Stimulated activated CD4-positive, alpha-beta T cell treated with anti-CD3 and anti-CD28 coated beads, Interleukin-2, amount 100 ng/mL, for 4 hours (primary cell): ENCODE measurements around the gene FGF5.
"Not testable (repeated sequence)": the region's sequence is repeated elsewhere in the genome, so short reads cannot be mapped to it uniquely, and the experiment has no call there.

Experiments
- DNase-seq: peaks from one replicate; pipeline ENCODE4 v3.0.0-alpha.2; 2020; ENCODE audit warnings: low read depth

The FGF5 gene

DNA sequence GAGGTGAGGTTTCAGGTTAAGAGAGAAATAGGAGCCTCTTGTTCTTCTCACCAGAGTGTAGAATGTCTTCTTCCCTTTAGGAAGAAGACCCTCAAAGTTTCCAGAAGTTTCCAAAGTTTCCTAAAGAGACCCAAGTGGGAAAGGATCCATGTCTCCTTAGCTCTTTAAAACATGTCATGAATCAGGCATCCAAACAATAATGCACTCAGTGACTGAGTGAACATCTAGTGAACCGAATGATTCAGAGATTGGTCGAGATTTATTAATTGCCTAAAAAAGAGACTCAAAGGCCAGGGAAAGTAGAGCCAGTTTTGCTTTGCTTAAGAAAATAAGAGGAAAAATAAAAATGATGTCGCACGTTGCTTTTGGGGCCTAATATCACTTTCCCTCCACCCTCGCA is 29.4 kb downstream of the FGF5 start:
- no peak for DNase-seq

- DNase-seq, result no peak
Observed at GRCh38 chr4:80301884-80302283, 35.4 kb downstream of the FGF5 start.

DNA sequence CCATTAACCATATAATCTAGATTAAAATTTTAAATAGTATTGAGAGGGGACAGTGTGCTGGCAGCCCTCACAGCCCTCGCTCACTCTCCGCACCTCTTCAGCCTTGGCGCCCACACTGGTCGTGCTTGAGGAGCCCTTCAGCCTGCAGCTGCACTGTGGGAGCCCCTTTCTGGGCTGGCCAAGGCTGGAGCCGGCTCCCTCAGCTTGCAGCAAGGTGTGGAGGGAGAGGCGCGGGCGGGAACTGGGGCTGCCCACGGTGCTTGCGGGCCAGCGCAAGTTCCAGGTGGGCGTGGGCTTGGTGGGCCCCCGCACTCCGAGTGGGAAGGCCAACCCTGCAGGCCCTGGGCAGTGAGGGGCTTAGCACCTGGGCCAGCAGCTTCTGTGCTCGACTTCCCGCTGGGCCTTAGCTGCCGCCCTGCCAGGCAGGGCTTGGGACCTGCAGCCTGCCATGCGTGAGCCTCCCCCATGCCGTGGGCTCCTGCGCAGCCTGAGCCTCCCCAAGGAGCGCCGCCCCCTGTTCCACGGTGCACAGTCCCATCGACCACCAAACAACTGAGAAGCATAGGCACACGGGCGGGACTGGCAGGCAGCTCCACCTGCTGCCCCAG is 36.3 kb downstream of the FGF5 start:
- no peak for DNase-seq

DNA sequence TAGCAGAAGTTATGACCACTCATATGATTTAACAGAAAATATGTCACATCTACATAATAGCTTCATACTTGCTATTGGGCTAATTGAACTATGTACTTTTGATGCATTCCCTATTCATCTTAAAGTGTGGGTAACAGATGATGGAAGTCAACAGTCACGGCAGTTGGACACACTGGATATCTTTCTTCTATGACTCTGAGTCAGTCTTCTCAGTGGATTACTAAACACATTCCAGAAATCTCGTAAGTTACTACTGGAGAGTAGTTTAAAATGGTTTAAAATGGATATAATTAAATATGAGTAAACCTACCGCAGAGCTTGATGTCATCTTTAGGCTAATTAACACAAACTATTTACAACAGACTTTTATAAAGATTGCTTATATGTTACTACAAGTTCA is 39.0 kb downstream of the FGF5 start:
- DNase-seq, result no peak

- no peak for DNase-seq
Observed at GRCh38 chr4:80306260-80306659, 39.8 kb downstream of the FGF5 start.

- no peak for DNase-seq
Observed at GRCh38 chr4:80307183-80307735, 40.8 kb downstream of the FGF5 start.

GRCh38 chr4:80307774-80308465 is 41.5 kb downstream of the FGF5 start:
- DNase-seq, result no peak

DNA sequence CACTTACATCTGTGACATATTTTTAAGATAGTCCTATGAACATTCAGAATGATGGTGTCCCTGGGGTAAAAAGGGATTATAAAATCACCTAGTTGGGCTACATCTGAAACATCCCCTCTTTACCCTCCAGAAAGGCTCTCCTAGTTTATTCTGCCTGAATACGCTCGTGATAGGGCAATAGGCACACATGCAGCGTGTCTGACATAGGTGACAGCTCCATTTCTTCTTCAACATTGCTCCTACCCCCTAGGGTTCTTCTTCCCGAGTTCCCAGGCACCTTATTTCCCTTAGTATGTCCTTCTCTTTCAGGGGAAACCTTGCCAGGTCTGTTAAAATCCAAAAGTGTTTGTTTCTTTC is 42.0 kb downstream of the FGF5 start:
- DNase-seq, result no peak

- no peak for DNase-seq
Observed at GRCh38 chr4:80309294-80310004, 43.0 kb downstream of the FGF5 start.

DNA sequence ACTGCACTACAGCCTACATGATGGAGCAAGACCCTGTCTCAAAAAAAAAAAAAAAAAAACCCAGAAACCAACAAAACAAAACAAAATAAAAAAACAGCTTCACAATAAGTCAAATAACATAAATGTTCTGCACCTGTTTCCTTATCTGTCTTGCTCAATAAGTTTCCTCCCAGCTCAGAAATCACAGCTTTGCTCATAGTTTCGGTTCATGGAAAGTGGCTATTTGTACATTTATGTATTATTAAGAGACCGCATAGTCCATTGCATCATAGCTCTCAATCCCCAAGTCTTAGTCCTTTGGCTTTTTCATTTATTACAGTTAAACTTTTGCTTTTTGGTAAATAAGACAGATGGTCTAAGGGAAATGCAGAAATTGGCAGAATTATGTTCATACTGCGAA is 44.7 kb downstream of the FGF5 start:
- DNase-seq, result no peak

- DNase-seq, result no peak
Observed at GRCh38 chr4:80312124-80312523, 45.7 kb downstream of the FGF5 start.

GRCh38 chr4:80313627-80314026 is 47.2 kb downstream of the FGF5 start:
- DNase-seq, result no peak

DNA sequence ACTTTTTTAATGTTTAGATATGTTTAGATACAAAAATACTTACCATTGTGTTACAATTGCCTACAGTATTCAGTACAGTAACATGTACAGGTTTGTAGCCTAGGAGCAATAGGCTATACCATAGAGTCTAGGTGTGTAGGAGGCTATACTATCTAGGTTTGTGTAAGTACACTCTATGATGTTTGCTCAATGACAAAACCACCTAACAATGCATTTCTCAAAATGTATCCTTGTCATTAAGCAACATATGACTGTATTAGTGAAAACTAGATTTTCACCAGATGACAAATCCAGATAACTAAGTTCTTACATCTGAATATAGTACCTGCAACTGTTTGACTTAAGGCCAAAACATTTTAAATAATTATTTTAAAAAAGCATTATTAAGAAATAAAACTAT is 49.4 kb downstream of the FGF5 start:
- DNase-seq, result not testable (repeated sequence)

DNA sequence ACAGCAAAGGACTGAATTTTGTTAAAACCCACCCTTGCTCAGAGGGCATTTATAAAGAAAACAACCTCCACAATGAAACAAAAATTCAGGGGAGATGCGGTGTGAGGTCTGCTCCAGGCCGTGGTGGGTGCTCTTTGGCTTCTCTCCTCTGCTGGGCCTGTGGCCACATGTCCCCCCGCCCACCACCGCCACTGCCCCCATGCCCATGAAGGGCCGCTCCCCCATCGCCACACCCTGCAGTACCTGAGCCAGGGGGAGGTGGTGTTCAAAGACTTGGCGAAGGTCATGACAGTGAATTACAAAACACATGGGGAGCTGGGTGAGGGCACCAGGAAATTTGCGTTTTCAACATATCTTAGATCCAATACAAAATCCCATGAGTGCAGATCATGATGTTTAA is 54.9 kb downstream of the FGF5 start:
- no peak for DNase-seq

DNA sequence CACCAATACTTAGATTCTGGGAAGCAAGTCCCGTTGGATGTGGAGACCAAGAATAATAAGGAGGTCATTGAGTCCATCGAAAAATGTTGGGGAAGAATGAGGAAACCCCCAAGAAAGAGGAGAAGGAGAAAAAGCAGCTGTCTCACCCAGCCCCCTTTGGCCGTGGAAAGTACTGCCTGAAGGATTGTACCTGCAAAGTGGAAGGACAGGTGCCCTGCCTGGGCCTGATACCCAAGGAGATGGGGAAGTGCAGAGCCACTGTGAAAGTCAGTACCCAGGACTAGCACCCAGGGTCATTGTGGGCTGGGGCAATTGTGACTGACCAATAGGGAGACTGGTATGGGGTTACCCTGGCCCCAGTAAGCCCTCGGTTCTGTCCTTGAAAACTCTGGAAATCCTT is 55.3 kb downstream of the FGF5 start:
- DNase-seq, result no peak

- no peak for DNase-seq
Observed at GRCh38 chr4:80322716-80323115, 56.3 kb downstream of the FGF5 start.

- DNase-seq, result no peak
Observed at GRCh38 chr4:80324171-80324570, 57.7 kb downstream of the FGF5 start.

DNA sequence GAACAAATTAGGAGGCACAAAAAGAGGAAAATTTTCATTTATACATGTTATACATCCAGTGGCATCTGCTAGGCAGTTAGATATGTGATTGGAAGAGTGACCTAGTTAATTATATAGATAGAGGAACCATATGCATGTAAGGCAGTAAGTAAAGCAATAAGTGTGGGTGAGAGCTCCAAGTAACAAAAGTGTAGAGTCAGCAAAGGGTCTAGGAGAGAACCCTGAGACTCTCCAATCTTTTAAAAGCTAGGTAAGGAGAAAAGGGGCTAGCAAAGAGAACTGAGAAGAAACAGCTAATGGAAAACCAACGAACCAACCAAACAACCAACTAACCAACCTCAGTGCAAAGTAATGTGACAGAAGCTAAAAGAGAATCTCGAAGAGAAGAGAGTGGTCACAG is 65.2 kb downstream of the FGF5 start:
- DNase-seq, result no peak

DNA sequence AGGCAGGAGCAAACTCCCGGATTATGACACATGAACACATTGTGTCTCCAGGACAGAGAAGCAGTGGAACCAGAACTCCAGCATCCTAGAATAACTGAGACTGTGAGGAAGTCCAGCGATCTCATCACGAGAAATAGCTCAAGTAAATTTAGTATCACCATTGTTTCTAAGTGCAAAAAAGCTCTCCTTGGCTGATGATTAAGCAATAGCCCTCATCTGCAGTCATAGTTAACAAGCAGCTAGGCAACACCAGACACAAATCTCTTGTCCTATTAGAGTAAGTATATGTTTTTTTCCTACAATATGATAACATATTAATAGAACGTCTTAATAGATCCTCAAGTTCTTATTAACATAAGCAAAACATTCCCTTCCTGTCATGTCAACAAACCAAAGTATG is 66.7 kb downstream of the FGF5 start:
- DNase-seq, result no peak

DNA sequence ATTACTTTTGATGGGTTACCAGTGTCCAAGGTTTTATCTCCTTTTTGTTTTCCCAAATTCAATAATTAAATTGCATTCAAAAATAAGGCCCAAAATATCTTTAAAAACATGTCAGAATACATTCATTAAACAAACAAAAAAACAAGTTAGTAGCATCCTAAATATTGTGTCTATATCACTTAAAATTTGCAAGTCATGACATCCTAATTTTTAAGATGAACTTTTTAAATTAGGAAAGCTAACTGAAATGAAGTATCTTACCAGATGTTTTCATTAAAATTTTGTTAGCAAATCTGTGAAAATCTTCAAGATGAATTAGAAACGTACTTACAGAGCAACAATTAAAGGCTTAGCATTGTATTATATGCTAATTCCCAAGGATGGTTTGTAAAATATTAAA is 68.1 kb downstream of the FGF5 start:
- no peak for DNase-seq

DNA sequence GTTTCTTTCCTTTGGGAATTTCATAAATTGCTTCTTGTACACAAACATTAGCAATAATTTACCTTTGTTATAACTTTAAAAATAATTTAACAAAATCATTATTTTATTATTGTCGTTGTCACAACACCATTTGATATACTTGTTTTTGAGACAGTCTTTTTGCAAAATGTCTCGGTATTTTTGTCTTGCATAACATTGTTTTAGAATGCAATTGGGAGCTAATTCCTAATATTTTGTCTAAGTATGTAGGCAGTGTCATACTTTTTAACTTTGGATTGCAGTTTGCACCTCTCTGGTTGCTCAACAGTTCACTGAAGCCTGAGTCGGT is 68.7 kb downstream of the FGF5 start:
- no peak for DNase-seq

DNA sequence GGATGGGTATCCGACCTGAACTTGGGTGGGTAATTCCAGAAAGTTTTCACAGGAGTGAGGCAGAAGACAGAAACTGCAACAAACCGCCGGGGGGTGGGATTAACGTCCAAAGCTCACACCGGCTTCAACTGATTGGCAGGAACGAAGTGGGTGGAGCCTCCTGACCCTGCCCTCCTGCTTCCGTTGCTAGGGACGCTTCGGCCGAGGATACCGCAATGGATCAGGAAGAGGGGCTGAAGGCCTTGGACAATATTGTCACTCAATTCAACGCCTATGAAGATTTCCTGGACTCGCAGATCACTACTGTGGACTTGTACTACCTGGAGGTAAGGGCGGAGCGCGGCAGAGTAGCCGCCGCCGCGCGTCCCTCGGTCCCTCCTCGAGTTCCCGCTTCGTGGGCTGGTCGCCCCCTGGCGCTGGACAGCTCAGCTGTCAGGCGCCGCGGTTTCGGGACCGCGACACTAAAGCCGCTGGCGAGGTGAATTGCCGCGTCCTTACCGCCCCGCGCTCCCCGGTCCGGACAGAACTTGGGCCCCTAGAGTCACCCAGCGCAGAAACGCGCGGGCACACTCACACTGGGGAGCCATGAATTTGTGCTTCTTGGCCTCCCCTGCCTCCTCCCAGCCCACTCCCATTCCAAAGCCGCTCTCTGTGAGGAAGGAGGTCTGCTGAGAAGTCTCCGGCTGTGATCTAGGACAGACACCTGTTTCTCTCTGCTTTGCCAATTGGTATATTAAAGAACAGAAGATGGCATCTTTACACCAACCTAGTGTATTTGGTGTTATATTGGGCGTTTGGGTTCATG is 69.3 kb downstream of the FGF5 start, which contains the start of gene CFAP299:
Gene CFAP299 (plus strand): TSS at position 177 of the 805 bp plus-strand sequence.
- DNase-seq, result peak; percentile 34

DNA sequence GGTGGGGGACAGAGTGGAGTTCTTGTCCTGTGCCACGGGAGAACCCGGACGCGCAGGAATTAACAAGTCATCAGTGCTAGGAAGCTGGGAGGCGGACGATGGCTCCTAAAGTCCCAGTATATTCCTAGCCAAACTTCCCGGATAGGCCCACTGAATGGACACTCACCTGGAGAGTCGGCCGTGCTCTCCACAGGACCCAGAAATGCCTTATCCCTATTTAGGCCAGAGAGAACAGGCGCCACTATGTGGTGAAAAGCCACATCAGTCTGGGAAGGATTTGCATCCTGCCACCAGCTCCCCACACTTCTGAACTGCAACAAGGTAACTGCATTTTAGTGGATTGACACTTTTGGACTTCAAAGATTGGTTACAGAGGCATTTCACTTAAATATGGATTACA is 70.1 kb downstream of the FGF5 start:
- DNase-seq, result no peak
